Fibroblast of lung (primary cell): ENCODE measurements around the gene ZNF384.

ENCODE experiments used
- CTCF ChIP-seq, 2 donors: IDR thresholded peaks in 1 of 2; conservative IDR thresholded peaks in 1 of 2; 1 replicate in 1 of 2; 2 replicates in 1 of 2; pipeline ENCODE4 v1.5.1; 2011 to 2012; ENCODE audit warnings: low read length in 2 of 2, control low read depth in 1 of 2, inconsistent platforms in 1 of 2, low read depth in 1 of 2, mild to moderate bottlenecking in 1 of 2
- EZH2 ChIP-seq: IDR thresholded peaks from 2 replicates; pipeline ENCODE4 v1.5.1; 2012; ENCODE audit warnings: low read length, control low read depth, mild to moderate bottlenecking; ENCODE audit errors: missing control alignments

GRCh38 chr12:6734506-6735387 lies 45.6 kb upstream of the ZNF384 start:
- TF ChIP-seq CTCF (conservative IDR thresholded peaks at IDR 0.05 in 1 of 2, IDR thresholded peaks at IDR 0.05 in 1 of 2; ENCODE audit: low read depth in 1 of 2, low read length in 2 of 2) (no peak), EZH2 (no peak)
